OCI-LY7 (cell line): ENCODE results near the gene CASP4.

Source experiments
- CTCF ChIP-seq: fragments of 200-600 bp; sonication (generic); conservative IDR thresholded peaks from 2 replicates; pipeline ENCODE4 v1.5.1; 2014; ENCODE audit warnings: mild to moderate bottlenecking, antibody characterized with exemption, low read length, moderate library complexity, mixed read lengths
- EZH2phosphoT487 ChIP-seq: fragments of 200-600 bp; sonication (generic); IDR thresholded peaks from 2 replicates; pipeline ENCODE4 v1.6.1; 2018; ENCODE audit warnings: low read depth, borderline replicate concordance, mild to moderate bottlenecking, mixed run types, antibody characterized with exemption, low read length, moderate library complexity, mixed read lengths

GRCh38 chr11:104968355-104968855 lies at the start of gene CASP4:
- TF ChIP-seq CTCF (no peak), EZH2phosphoT487 (no peak)
